Left ventricle myocardium inferior (tissue), 1 donor: ENCODE measurements around the gene WDFY1. TPM values are rescaled to one million over a fixed set of nuclear protein-coding genes. Genes with fewer than 3 reads are reported as not detected.

ENCODE experiments used
- DNase-seq: peaks from one replicate; pipeline ENCODE4 v3.0.0-alpha.2; 2020
- H3K27ac ChIP-seq: fragments of 200-600 bp; replicated peaks from 2 replicates; pipeline ENCODE4 v1.8.0; 2021
- H3K27me3 ChIP-seq: fragments of 200-600 bp; 2 replicates; pipeline ENCODE4 v1.8.0; 2021; ENCODE audit warnings: low read depth
- H3K36me3 ChIP-seq: fragments of 200-600 bp; 2 replicates; pipeline ENCODE4 v1.8.0; 2021
- H3K4me1 ChIP-seq: fragments of 200-600 bp; 2 replicates; pipeline ENCODE4 v1.8.0; 2021
- H3K4me3 ChIP-seq: fragments of 200-600 bp; 2 replicates; pipeline ENCODE4 v1.8.0; 2021; ENCODE audit warnings: mild to moderate bottlenecking, moderate library complexity
- H3K9me3 ChIP-seq: fragments of 200-600 bp; replicated peaks from 2 replicates; pipeline ENCODE4 v1.8.0; 2021
- CTCF ChIP-seq: fragments of 200-600 bp; IDR thresholded peaks from 2 replicates; pipeline ENCODE4 v1.8.0; 2021; ENCODE audit warnings: antibody characterized with exemption, mild to moderate bottlenecking, borderline replicate concordance
- intact Hi-C: fragments of 100-400 bp; cut with micrococcal nuclease; formaldehyde crosslinking; loops from one replicate; pipeline ENCODE4 v1.11.0; 2022
- total RNA-seq: library from RNA; stranded (reverse); fragmentation: NEBNext Ultra II Directional; extraction: Animal tissue kit (Norgen Biotek cat#: 25700); gene quantifications from one replicate; pipeline ENCODE4 v1.2.1, GENCODE V29; 2021
- donor health status: DM: no; HTN: yes; CAD: no; lungs with severe emphysema.

Gene WDFY1
- total RNA-seq, 1 donor from 2014 or later, result 12.6 TPM

DNA sequence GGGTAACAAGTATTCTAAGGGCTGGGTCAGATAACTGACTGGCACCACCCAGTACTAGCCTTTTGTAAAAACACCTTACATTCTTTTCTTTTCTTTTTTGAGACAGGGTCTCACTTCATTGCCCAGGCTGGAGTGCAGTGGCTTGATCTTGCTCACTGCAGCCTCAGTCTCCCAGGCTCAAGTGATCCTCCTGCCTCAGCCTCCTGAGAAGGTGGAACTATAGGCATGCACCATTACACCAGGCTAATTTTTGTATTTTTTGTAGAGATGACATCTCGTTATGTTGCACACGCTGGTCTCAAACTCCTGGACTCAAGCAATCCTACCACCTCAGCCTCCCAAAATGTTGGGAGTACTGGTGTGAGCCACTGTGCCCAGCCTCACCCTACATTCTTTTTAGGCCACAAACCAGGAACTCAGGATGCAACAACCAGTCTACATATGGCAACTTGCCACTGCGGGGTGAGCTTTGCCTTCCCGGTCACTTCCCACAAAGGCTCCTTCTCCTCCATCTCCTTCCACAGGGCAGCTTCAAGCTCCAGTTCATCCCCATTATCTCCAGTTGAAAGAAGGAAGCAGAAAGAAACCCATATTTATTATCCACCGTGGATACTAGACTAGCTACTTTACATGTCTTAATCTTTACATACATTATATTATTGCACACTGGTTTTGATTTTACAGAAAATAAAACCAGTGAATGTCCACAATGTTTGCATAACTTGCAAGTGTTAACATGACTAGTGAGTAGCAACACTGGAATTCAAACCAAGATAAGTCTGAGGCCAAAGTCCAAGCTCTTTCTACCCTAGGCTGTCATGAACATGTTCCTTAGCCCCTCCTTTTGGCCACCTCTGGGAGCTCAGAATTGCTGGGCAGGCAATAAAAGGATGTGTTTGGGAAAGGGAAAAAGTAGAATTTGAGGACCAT lies 84.1 kb downstream of the WDFY1 start:
- no peak for DNase-seq
- no peak overlapping the region for H3K27ac ChIP-seq
- intact Hi-C loops, result no loop called here
- no peaks in the 10 kb centered on the region for H3K9me3 ChIP-seq
- TF ChIP-seq CTCF, result no peak
- H3K4me3 ChIP-seq, result no peak overlapping the region
- H3K4me1 ChIP-seq, result no peaks in the 10 kb centered on the region
- H3K36me3 ChIP-seq, result no peaks in the 10 kb centered on the region
- no peaks in the 10 kb centered on the region for H3K27me3 ChIP-seq

- Histone ChIP-seq H3K4me3 (no peak overlapping the region), H3K4me1 (no peaks in the 10 kb centered on the region), H3K27me3 (no peaks in the 10 kb centered on the region), H3K27ac (no peak overlapping the region), H3K36me3 (no peaks in the 10 kb centered on the region), H3K9me3 (no peaks in the 10 kb centered on the region)
- no peak for TF ChIP-seq CTCF
- no peak for DNase-seq
- intact Hi-C loops, result no loop called here
Measured at GRCh38 chr2:223859070-223859469, 86.1 kb downstream of the WDFY1 start.

GRCh38 chr2:223856584-223856983 lies 88.6 kb downstream of the WDFY1 start:
- Histone ChIP-seq H3K4me1 (no peaks in the 10 kb centered on the region), H3K36me3 (peaks cover 9% of the 10 kb centered on the region), H3K4me3 (no peak overlapping the region), H3K27me3 (no peaks in the 10 kb centered on the region), H3K9me3 (no peaks in the 10 kb centered on the region), H3K27ac (no peak overlapping the region)
- no peak for TF ChIP-seq CTCF
- intact Hi-C loops, result no loop called here
- DNase-seq, result no peak

GRCh38 chr2:223856021-223856420 lies 89.1 kb downstream of the WDFY1 start:
- peaks cover 9% of the 10 kb centered on the region for H3K36me3 ChIP-seq
- no peaks in the 10 kb centered on the region for H3K9me3 ChIP-seq
- no peaks in the 10 kb centered on the region for H3K4me1 ChIP-seq
- DNase-seq, result no peak
- no peak overlapping the region for H3K27ac ChIP-seq
- intact Hi-C loops, result no loop called here
- TF ChIP-seq CTCF, result no peak
- H3K4me3 ChIP-seq, result no peak overlapping the region
- H3K27me3 ChIP-seq, result no peaks in the 10 kb centered on the region

DNA sequence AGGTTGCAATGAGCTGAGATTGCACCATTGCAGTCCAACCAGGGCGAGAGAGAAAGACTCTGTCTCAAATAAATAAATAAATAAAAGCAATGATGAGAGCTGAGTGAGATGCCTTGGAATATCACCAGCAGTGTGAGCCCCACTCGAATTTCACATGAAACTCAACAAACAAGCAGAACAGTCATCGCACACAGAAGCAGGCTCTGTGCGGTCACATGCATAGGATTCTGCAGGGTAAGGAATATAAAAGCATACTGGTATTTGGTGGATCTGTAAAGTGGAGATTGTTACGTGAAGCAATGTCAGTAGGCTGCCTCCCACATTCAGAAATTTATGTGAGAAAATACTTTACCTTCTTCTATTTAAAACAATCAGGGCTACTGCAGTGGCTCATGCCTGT lies 89.7 kb downstream of the WDFY1 start:
- no peak for TF ChIP-seq CTCF
- no peaks in the 10 kb centered on the region for H3K4me1 ChIP-seq
- peaks cover 9% of the 10 kb centered on the region for H3K36me3 ChIP-seq
- intact Hi-C loops, result no loop called here
- DNase-seq, result no peak
- H3K27ac ChIP-seq, result no peak overlapping the region
- H3K9me3 ChIP-seq, result no peaks in the 10 kb centered on the region
- H3K27me3 ChIP-seq, result no peaks in the 10 kb centered on the region
- no peak overlapping the region for H3K4me3 ChIP-seq
